ENCODE measurements around the gene C9orf43. TPM values are rescaled to one million over a fixed set of nuclear protein-coding genes. Genes with fewer than 3 reads are reported as not detected.
"Not testable (repeated sequence)": the region's sequence is repeated elsewhere in the genome, so short reads cannot be mapped to it uniquely, and the experiment has no call there.

C9orf43 gene, protein sequence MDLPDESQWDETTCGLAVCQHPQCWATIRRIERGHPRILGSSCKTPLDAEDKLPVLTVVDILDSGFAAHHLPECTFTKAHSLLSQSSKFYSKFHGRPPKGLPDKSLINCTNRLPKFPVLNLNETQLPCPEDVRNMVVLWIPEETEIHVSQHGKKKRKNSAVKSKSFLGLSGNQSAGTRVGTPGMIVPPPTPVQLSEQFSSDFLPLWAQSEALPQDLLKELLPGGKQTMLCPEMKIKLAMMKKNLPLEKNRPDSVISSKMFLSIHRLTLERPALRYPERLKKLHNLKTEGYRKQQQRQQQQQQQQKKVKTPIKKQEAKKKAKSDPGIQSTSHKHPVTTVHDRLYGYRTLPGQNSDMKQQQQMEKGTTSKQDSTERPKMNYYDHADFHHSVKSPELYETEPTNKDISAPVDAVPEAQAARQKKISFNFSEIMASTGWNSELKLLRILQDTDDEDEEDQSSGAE
- 0.05 and 1.1 TPM in 2 replicates for total RNA-seq (2014; rRNA removed; shearing (Covaris generic))

DNA sequence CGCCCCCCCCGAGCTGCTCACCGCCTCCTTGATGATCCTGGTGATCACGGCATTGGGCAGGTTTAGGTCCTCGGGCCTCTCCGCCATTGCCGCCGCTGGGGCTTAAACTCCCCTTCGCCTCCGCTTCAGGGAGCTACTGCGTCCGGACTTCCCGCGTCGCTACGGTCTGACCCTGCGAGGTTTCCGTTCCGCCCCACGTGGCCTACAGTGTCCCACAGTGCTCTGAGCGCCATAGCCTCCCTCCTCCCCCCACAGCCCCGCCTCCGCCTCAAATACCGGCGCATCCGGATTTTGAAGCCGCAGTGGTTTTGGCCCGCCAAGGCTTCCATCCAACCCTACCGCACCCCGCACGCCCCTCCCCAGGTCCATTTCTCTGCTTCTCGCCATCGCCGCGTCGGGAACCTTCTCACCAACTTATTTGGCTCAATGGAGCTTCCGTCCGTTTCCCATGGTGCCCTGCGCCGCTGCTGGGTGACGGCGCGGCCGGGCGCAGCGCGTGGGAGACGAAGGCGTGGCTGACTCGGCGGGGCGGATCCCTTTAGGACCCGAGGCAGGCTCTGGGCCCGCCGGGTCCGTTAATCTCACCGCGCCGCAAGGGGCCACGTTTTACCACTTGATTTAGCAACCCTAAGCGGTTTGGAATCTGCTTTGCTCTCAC, at the start of gene C9orf43, which contains the start of gene POLE3:
Gene C9orf43 (plus strand): TSS at position 541 of the 658 bp plus-strand sequence. CDS start 2,747 bp downstream, outside the sequence.
Gene POLE3 (minus strand): TSS at position 469 of the 658 bp plus-strand sequence. CDS start 382 bp downstream, at position 87.
- DNase-seq (ENCODE audit: low read depth) = peak; percentile 95

DNA sequence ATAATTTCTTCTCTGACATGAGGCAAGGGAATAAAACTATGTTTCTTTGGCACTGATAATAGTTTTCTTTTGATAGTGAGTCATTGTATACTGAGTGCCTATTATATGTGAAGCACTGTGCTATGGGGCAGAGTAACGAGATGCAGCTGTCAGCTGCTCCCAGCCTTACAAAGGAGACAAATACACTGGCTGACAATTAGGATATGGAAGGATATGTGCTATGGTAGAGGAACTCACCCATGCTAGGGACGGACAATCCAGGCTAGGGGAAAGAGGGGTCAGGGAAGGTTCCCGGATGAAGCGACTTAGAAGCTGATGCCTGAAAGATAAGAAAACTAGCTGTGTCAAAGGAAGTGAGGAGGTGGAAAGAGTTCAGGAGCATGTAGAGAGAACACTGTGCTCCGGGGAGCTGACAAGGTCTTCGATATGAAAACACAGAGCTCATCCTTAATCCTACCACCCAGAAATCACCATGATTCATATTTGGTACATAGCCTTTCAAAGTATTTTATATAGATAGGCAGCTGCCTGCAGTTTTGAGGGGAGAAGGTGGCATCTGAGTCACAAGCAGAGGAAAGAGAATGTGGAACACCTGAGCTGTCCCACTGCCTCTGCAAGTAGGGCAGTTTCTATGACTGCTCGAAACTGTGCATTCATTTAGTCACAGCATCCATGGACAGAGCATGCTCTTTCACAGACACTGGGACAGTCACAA, 49.1 kb upstream of the C9orf43 start:
- no peak for DNase-seq (ENCODE audit: low read depth)

DNA sequence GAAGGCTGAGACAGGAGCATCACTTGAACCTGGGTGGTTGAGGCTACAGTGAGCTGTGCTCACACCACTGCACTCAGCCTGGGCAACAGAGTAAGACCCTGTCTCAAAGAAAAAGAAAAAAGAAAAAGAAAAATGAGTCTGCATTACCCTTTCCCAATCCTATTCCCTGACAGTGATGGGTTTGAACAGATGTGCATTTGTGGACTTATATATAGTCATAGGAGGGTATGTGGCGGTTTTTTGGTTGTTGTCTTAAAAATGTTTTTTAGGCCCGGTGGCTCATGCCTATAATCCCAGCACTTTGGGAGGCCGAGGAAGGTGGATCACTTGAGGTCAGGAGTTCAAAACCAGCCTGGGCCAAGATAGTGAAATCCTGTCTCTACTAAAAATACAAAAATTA, 47.2 kb upstream of the C9orf43 start:
- DNase-seq (ENCODE audit: low read depth) = no peak

DNA sequence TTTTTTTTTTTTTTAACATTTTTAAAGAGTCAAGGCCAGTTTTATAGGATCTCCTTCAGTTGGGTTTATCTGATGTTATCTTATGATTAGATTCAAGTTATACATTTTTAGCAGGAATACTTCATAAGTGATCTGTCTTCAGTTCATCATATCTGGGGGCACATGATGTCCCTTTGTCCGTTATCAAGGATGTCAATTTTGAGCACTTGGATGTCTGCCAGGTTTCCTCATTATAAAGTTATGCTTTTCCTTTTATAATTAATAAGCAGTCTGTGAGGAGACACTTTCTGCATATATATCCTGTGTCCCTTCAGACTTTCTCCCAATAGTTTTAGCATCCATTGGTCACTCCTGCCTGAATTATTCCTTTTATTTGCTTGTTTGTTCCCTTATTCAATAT, 45.6 kb upstream of the C9orf43 start:
- DNase-seq (ENCODE audit: low read depth) = no peak

DNA sequence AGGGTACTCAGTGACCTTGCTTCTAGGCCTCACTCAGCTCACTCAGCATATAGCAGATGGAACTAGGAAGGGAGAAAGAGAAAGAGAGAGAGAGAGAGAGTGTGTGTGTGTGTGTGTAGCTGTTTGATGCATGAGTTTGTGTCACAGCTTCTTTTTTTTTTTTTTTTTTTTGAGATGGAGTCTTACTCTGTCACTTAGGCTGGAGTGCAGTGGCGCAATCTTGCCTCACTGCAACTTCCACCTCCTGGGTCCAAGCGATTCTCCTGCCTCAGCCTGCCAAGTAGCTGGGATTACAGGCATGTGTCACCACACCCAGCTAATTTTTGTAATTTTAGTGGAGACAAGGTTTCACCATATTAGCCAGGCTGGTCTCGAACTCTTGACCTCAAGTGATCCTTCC, 44.9 kb upstream of the C9orf43 start:
- DNase-seq (ENCODE audit: low read depth) = not testable (repeated sequence)

DNA sequence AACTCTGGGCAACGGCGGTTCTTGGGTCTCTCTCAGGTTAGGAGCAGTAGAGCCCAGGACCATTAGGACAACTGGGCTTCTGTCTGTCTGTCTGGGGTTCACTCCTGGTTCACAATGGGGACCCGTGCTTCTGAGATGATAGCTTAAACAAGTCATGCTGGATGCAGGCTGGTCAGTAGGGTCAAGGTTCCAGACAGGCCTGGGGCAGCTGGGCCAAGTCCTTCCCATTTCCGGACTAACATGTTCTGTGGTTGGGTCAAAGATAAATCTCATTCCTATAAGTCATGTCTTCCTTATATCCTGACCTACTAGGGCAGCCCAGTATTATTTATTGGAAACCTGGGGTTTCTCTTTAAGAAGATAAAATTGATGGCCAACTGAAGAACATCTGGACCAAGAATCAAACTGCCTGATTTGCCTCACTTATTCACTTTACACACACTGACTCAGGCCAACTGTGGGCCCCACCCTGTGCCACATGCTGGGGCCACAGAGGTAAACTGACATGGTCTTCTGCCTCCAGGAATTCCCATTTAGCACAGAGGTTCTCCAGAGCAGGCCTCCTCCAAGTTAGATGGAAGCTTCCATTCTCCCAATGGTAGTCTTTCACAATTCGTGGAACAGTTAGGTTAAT, 42.1 kb upstream of the C9orf43 start:
- no peak for DNase-seq (ENCODE audit: low read depth)

DNA sequence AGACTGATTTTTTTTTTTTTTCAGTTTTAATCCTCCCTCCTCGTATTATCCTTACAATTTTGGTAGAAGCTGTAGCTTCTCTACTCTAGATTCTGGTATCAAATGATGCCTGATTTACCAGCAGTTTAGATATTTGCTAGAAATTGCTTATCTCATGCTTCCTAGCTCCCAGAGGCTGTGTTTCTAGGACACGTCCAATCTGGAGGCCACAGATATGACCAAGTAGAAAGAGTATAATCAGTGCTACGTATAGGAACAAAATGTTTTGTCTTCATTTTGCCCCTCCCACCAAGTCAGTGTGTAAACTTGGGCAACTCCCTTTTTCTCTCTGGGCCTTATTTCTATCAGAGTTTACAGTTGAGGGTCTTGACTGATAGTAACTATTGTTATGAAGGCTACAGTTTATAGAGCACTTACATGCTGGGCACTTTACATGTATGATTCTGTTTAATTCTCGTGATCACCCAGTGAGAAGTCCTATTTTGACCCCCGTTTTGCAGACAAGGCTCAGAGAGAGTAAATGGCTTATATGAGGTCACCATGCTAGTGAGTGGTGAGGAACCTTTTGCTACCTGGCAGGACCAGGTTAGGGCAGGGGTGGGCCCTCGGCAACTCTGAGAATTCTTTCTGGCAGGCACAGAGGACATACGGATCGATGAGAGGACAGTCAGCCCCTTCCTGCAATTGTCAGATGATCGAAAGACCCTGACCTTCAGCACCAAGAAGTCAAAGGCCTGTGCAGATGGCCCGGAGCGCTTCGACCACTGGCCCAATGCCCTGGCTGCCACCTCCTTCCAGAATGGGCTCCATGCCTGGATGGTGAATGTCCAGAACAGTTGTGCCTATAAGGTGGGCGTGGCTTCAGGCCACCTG, 41.3 kb upstream of the C9orf43 start:
- no peak for DNase-seq (ENCODE audit: low read depth)

DNA sequence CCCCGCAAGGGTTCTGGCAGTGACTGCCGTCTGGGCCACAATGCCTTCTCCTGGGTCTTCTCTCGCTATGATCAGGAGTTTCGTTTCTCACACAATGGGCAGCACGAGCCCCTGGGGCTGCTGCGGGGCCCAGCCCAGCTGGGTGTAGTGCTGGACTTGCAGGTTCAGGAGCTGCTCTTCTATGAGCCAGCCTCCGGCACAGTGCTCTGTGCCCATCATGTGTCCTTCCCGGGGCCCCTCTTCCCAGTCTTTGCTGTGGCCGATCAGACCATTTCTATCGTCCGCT, 40.7 kb upstream of the C9orf43 start:
- no peak for DNase-seq (ENCODE audit: low read depth)

DNA sequence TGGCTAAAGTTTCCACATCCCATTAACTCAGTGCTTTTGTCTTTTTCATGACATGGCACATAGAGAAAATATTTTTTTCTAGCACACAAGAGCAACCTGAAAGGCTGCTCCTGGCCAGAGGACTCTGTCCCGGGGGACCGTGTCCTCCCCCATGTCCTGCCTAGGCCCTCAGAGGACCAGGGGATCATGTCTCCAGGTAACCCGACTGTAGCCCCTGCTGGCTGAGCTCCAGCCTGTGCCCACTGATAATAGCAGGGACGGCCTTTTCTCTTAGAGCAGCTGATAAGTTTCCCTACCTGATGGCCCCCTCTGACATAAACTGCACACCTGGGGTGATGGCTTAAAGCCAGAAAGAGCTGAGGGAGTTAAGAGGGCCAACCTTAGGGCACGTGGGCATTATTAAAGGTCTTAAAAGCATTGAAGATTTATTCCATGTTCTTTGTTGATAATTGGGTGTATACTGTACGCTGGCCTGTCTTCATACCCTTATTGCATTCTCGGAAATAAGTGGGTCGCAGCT, 39.7 kb upstream of the C9orf43 start:
- no peak for DNase-seq (ENCODE audit: low read depth)

DNA sequence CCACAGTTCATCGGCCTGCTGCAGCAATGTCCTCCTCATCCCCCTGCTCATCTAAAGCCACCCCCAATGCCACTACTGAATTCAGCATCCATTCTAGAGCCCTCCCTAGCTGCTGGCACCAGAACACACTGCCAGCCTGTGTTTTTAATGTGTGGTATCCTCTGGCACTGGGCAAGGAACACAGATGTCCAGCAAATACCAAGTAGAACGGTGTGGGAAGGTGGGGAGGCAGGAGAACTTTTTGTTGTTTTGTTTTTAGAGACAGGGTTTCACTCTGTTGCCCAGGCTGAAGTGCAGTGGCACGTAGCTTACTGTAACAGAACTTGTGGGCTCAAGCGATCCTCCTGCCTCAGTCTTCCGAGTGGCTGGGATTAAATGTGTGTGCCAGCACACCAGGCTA, 38.5 kb upstream of the C9orf43 start:
- no peak for DNase-seq (ENCODE audit: low read depth)

DNA sequence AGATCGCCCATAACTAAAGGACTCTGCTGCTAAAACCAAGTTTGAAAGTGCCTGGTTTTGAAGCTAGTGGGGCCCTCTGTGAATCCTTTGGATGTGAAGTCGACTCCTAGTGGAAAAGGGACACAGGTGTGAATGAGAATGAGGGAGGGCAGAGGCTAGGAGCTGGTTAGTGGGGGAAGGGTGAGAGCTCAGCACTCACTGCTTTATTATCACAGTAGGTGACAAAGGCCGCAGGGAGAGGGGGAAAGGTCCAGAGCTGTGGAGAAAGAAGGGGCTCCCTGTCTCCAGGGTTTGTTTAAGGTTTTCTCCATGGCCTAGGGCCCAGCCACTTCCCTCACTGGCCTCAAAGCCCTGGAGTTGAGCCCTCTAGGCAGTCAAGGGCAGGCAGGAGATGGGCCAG, 37.3 kb upstream of the C9orf43 start:
- DNase-seq (ENCODE audit: low read depth) = no peak

DNA sequence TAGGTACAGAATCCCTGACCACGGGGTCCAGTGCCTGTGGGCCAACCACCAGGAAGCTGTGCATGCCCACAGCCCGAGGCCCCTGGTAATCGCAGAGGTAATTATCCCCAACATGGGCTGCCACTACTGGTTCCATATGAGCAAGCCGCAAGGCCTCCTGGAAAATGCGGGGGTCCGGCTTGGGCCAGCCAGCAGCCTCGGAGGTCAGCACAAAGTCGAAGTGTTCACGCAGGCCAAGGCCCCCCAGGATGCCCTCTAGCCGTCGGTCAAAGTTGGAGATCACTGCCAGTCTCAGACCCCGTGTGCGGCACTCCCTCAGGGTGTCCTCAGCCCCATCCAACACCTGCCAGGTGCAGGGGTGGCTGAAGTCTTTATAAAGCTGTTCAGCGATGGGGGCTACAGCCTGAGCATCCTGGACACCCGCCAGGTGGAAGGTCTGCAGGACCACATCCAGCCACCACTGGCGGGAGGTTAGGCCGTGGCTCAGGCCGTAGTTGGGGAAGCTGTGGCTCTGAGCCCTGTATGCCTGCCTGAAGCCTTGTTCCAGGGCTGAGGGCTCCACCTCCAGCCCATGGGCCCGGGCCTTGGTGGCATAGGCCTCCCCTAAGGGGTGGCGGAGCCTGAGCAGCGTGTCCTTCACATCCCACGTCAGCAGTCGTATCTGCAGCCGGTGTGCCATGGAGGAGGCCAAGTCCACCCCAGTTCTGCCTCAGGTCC, 36.7 kb upstream of the C9orf43 start:
- no peak for DNase-seq (ENCODE audit: low read depth)

DNA sequence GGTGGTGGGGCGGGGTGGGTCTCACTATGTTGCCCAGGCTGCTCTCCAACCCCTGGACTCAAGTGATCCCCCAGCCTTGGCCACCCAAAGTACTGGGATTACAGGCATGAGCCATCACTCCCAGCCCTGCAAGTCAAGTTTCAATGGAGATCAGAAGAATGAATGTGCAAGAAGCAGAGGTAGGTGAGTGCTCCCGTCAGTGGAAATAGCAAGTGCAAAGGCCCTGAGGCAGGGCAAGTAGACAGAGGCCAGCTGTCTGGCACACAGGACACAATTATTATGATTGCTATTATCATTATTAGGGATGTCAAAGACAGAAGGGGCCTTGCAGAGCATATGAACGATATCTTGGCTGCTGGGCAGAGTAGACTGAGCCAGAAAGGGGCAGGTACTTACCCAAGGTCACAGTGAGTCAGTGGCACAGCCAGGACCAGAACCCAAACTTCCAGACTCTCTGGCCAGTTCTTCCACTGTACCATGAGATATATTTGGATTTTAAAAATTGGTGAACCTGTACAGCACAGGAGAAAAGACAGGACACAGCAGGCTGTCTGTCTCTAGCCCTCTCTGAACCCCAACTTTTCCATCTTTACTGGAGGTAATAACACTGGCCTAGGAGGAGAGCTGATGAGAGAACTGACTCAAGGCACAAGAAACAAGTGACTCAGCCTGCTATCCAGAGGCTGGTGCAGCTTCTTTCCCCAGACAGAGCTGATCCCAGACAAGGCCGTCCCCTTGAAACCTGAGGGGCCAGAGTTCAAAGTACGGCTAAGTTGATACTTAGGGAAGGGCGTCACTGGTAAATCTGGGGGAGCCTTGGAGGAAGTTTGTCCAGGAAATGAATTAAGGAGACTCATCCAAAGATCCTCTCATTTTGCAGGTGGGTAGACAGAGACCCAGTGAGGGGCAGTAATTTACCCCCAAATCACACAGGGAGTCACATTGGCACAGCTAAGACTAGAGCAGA, 35.2 kb upstream of the C9orf43 start:
- DNase-seq (ENCODE audit: low read depth) = peak; percentile 27

DNA sequence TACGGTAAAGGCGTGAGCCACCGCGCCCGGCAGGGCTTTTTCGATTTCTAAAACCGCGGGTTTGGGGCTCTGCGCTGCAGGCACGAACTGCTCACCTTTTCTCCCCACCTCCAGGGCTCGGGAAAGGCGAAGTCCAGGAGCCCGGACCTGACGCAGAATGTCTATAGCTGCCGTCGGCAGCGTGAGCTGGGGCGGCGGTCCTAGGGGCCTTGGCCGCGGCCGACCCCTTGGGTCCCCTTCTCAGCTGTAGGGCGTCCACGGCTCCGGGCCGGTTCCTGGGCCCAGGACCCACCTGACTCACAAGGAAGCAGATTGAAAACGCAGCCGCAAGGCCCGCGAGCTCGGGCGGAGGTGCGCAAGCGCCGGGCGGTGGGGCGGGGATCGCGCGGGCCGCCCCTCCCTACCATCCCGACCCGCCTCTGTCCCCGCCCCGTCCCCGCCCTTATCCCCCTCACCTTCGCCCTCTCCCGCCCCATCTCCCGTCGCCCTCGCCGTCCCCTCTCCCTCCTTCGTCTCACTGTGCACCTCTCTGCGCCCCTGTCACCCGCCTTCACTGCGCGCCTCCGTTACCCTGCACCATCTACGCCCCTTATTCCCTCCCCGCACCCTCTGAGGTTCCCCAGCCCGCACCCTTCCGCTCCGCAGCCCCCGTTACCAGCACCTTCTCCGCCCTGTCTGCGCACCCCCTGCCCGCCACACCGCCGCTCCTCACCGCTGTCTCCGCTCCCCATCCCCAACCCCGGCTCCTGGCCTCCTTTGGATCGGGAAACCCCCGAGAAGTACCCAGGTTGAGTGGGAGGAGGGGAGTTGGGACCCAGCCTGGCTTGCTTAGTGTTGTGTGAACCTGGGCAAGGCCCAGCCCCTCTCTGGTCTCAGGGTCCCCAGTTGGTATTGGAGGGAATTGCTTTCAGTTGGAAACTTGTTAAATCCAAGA, 33.6 kb upstream of the C9orf43 start, which contains the start of gene HDHD3:
Gene HDHD3 (minus strand): TSS at position 353 of the 934 bp plus-strand sequence. CDS start 2,632 bp downstream, outside the sequence.
- peak; percentile 61 for DNase-seq (ENCODE audit: low read depth)

DNA sequence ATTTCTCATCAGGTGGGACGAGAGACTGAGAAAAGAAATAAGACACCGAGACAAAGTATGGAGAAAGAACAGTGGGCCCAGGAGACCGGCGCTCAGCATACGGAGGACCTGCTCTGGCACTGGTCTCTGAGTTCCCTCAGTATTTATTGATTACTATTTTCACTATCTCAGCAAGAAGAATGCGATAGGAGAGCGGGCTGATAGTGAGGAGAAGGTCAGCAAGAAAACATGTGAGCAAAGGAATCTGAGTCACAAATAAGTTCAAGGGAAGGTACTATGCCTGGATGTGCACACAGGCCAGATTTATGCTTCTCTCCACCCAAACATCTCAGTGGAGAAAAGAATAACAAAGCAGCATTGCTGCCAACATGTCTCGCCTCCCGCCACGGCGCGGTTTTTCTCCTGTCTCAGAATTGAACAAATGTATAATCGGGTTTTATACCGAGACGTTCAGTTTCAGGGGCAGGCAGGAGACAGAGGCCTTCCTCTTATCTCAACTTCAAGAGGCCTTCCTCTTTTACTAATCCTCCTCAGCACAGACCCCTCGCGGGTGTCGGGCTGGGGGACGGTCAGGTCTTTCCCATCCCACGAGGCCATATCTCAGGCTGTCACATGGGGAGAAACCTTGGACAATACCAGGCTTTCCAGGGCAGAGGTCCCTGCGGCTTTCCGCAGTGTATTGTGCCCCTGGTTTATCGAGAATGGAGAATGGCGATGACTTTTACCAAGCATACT, 31.3 kb upstream of the C9orf43 start:
- not testable (repeated sequence) for DNase-seq (ENCODE audit: low read depth)

DNA sequence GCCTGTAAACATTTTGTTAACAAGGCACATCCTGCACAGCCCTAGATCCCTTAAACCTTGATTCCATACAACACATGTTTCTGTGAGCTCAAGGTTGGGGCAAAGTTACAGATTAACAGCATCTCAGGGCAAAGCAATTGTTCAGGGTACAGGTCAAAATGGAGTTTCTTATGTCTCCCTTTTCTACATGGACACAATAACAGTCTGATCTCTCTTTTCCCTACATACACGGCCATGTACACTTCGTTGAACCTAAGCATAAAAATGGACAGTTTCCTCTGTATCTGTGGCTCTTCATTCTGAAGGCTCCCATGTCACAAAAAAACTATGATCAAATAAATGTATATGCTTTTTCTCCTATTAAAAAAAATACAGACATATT, 30.7 kb upstream of the C9orf43 start:
- not testable (repeated sequence) for DNase-seq (ENCODE audit: low read depth)

DNA sequence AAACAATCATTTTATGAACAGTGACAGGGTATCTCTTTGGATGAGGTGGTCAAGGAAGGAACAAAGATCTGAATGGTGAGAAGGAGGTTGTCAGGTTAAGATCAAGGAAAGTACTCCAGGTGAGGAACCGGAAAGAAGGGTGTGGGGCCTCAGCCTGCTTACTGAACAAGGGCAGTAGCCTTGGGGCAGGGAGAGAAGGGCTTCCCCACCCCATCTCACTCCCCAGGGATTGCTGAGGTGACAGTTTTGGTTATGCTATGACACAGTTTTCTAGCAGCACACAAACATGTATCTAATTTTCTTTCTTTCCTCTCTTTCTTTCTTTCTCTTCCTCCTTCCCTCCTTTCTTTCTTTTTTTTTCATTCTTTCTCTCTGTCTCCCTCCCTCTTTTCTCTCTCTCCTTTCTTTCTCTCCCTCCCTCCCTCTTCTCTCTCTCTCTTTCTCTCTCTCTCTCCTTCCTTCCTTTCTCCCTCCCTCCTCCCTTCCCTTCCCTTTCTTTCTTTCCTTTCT, 29.6 kb upstream of the C9orf43 start:
- no peak for DNase-seq (ENCODE audit: low read depth)

Measured in M059J (cell line).